ENCODE results near the gene APOBEC3B. TPM values are rescaled to one million over a fixed set of nuclear protein-coding genes. Genes with fewer than 3 reads are reported as not detected.
A peak's percentile ranks its signal among the peaks of the same experiment; 100 is the strongest.

Gene APOBEC3B
- total RNA-seq, 1 donor from 2014 or later, result 12.3 TPM

DNA sequence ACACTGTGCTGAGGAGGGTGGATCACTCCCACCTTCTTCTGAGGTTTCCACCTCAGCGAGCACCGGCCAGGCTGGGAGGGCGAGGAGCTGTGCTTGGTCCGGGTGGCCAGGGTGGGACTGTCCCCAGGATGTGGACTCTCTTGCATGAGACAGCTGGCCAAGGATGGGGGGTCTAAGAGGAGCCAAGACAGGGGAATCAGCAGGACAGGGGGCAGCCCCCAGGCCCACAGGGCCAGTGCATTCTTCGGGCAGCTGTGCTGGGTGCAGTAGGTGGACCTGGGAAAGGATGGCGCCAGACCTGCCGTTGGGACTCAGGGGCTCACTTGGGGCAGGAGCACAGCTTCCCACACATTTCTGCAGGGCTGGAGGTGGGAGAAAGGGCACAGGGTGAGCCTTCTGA, 15.2 kb upstream of the APOBEC3B start:
- peaks cover 13% of the 10 kb centered on the region for H3K27me3 Mint-ChIP-seq (ENCODE audit: low read depth)
- TF ChIP-seq, protein P1, sequence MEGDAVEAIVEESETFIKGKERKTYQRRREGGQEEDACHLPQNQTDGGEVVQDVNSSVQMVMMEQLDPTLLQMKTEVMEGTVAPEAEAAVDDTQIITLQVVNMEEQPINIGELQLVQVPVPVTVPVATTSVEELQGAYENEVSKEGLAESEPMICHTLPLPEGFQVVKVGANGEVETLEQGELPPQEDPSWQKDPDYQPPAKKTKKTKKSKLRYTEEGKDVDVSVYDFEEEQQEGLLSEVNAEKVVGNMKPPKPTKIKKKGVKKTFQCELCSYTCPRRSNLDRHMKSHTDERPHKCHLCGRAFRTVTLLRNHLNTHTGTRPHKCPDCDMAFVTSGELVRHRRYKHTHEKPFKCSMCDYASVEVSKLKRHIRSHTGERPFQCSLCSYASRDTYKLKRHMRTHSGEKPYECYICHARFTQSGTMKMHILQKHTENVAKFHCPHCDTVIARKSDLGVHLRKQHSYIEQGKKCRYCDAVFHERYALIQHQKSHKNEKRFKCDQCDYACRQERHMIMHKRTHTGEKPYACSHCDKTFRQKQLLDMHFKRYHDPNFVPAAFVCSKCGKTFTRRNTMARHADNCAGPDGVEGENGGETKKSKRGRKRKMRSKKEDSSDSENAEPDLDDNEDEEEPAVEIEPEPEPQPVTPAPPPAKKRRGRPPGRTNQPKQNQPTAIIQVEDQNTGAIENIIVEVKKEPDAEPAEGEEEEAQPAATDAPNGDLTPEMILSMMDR (conservative IDR thresholded peaks at IDR 0.05), result no peak
- no peaks in the 10 kb centered on the region for H3K4me1 Mint-ChIP-seq
- H3K9me3 Mint-ChIP-seq, result no peaks in the 10 kb centered on the region
- no peak for DNase-seq (ENCODE audit: low read depth, low spot score)
- no peak overlapping the region for H3K4me3 Mint-ChIP-seq
- peak overlapping the region; percentile 83 for H3K27ac Mint-ChIP-seq (ENCODE audit: unreplicated experiment)
- H3K36me3 Mint-ChIP-seq (ENCODE audit: low read depth), result no peaks in the 10 kb centered on the region

DNA sequence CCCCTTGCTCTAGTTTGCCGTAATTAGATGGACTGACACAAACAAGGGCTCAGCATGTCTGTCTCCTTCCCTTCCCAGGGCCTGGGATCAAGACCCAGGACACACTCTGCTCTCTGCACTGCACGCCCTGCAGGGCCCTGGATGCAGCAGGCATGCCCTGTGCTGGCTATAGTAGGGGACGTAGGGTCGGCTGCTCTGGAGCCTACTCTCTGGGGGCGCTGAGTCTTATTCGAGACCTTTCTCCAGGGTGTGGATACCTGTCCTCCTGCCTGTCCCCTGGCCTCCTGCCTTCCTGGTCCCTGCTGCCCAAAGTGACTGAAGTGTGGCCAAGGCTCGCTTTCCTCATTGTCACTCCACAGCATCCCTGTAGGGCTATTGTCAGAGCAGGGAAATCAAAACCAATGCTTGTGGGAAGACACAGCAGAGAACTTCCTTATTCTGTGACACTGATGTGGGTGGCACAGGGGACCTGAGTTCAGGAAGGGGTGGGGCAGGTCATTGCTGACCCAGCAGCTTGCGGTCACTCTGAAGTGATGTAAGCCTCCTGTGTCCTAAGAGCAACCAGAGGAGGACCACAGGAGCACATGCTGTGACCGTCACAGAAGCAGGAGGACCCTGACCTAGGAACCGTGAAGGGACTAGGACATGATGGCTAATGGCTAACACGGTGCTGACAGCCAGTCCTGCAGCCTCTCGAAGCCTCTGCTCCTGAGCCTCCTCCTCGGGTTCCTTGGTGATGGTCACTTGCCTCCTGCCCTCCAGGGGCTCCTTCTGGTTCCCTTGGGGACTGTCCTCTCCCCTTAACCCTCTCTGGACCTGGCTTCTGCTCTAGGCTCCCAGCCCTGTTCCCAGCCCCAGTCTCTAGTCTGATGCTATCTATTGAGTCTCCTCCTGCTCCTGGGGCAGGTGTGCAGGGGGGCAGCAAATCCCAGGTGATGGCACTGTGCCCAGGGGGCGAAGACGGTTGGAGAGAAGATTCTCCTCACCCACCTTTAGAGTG, 14.4 kb upstream of the APOBEC3B start:
- no peaks in the 10 kb centered on the region for H3K4me1 Mint-ChIP-seq
- no peak overlapping the region for H3K27ac Mint-ChIP-seq (ENCODE audit: unreplicated experiment)
- no peak overlapping the region for H3K4me3 Mint-ChIP-seq
- no peaks in the 10 kb centered on the region for H3K36me3 Mint-ChIP-seq (ENCODE audit: low read depth)
- TF ChIP-seq, protein P1 (conservative IDR thresholded peaks at IDR 0.05), result no peak
- no peaks in the 10 kb centered on the region for H3K9me3 Mint-ChIP-seq
- H3K27me3 Mint-ChIP-seq (ENCODE audit: low read depth), result peaks cover 14% of the 10 kb centered on the region
- DNase-seq (ENCODE audit: low read depth, low spot score), result no peak

DNA sequence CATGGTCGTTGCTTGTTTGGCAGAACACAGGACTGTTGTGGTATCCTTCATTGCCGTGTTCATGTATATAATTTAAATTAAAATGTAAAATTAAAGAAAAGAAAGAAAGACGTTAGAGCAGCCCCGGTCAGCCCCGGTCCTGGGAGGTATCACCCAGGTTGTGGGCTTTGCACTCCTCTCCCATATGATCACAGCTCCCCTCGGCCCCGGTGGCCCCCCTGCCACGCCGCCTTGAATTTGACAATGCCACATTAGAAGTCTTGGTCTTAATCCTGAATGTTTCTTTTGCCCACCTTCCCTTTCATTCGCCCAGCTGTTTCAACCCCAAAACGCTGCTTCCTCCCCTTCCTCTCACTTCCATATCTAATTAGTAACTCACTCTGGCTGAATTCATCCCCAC, 13.3 kb upstream of the APOBEC3B start:
- Mint-ChIP-seq H3K27me3 (ENCODE audit: low read depth) (peaks cover 14% of the 10 kb centered on the region), H3K27ac (ENCODE audit: unreplicated experiment) (no peak overlapping the region), H3K9me3 (no peaks in the 10 kb centered on the region), H3K36me3 (ENCODE audit: low read depth) (no peaks in the 10 kb centered on the region), H3K4me3 (no peak overlapping the region), H3K4me1 (no peaks in the 10 kb centered on the region)
- TF ChIP-seq, protein P1 (conservative IDR thresholded peaks at IDR 0.05), result no peak
- no peak for DNase-seq (ENCODE audit: low read depth, low spot score)

DNA sequence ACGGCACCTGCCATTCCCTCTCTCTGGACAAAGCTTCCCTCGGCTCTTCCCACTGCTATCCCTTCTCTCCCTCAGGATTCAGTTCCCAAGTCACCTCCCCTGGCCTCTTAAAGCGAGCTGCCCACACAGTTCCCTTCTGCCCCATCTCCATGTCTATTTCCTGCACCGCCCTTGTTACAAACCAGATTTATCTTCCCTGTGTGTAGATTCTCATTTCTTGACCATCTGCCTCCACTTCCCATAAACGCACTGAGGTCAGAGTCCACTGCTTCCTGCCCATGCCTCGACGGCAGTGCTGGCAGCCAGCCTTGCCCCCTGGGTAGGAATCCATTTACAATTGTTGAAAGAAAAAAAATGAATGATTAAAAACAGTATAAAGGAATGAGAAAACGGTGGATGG, 11.6 kb upstream of the APOBEC3B start:
- no peak for DNase-seq (ENCODE audit: low read depth, low spot score)
- no peaks in the 10 kb centered on the region for H3K36me3 Mint-ChIP-seq (ENCODE audit: low read depth)
- peaks cover 14% of the 10 kb centered on the region for H3K27me3 Mint-ChIP-seq (ENCODE audit: low read depth)
- no peak overlapping the region for H3K27ac Mint-ChIP-seq (ENCODE audit: unreplicated experiment)
- H3K4me1 Mint-ChIP-seq, result no peaks in the 10 kb centered on the region
- TF ChIP-seq, protein P1 (conservative IDR thresholded peaks at IDR 0.05), result no peak
- H3K4me3 Mint-ChIP-seq, result no peak overlapping the region
- no peaks in the 10 kb centered on the region for H3K9me3 Mint-ChIP-seq

DNA sequence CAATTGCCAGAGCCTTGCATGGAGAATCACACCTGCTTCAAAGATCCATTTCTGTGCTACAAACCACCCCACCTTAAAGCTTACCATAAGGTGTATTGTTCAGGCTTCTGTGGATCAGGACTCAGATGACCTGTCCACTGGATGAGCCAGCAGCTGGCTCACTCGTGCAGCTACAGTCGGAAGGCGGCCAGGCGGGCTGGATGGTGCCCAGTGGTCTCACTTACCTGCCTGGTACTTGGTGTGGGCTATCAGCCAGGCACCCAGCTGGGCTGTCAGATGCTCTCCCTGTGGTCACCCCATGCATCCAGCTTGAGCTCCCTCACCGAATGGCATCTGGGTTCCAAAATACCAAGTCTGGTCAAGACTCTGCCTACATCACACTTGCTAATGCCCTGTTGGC, 10.9 kb upstream of the APOBEC3B start:
- Mint-ChIP-seq H3K27me3 (ENCODE audit: low read depth) (peaks cover 14% of the 10 kb centered on the region), H3K4me3 (no peak overlapping the region), H3K9me3 (no peaks in the 10 kb centered on the region), H3K4me1 (no peaks in the 10 kb centered on the region), H3K27ac (ENCODE audit: unreplicated experiment) (no peak overlapping the region), H3K36me3 (ENCODE audit: low read depth) (no peaks in the 10 kb centered on the region)
- TF ChIP-seq, protein P1 (conservative IDR thresholded peaks at IDR 0.05), result no peak
- DNase-seq (ENCODE audit: low read depth, low spot score), result no peak
